GM19240 (cell line): ENCODE measurements around the gene UST.
"Not testable (repeated sequence)": the region's sequence is repeated elsewhere in the genome, so short reads cannot be mapped to it uniquely, and the experiment has no call there.

ENCODE experiments used
- DNase-seq: peaks from one replicate; pipeline ENCODE4 v3.0.0; 2011; ENCODE audit warnings: low spot score; ENCODE audit not compliant: insufficient read length

Gene UST

DNA sequence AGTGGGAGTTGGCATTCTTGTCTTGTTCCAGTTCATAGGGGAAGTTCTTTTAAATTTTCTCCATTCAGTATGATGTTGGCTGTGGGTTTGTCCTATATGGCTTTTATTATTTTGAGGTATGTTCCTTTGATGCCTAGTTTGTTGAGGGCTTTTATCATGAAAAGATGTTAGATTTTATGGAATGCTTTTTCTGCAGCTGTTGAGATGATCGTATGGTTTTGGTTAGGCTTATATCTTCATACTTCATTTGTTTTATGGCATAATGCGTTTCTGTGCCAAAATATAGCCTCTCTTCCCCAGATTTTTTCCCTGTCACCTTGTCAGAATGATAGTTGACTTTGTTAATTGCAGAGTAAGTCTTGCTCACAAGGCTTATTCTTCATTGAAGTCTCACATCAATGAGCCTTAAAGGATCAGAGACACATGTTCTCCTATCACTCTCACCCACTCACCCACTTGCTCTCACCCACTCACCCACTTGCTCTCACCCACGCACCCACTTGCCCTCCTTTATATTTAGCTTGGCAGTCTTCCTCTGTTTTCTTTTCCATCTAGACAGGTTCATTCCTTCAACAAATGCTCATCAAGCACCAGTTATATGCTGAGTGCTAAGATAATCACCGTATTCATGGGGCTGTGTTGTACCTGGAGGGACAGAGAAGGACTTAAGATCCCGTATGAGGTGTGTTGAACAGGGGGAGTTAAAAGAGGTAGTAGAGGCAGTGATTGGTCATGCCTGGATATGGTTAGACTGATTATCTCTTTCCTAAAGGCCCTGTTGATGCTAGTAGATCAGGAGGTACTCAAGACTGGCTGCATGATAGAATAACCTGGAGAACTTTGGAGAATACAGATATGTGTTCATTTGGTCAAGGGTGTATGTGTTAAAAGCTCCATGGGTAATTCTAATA, 19.3 kb downstream of the UST start:
- DNase-seq = no peak

DNA sequence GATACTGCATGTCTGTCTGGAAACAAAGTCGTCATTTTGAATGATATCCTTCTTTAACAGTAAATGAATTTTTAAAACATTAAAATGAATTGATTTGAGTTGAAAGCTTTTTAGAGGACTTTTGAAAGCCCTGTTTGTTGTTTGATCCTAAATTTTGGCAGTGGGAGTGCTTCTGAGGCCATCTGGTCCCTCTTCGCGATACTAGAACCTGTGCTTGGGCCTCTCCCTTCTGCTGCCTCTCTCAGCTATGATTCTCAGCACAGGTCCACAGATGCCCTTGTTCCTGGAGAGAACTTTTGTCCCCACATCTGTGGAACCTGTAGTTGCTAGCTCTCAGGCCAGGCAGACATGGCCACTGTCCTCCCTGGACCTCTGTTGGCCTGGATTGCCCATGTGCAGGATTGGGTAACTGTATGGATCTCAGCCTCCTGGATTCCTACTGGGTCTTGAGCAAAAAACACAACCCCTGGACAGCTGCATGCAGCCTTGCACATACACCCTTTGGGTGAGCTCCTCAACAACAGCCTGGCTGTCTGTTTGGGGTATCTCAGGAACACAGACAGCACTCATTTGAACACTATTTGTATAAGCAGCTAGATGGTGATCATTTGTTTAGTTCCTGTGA, 21.9 kb downstream of the UST start:
- DNase-seq = no peak

DNA sequence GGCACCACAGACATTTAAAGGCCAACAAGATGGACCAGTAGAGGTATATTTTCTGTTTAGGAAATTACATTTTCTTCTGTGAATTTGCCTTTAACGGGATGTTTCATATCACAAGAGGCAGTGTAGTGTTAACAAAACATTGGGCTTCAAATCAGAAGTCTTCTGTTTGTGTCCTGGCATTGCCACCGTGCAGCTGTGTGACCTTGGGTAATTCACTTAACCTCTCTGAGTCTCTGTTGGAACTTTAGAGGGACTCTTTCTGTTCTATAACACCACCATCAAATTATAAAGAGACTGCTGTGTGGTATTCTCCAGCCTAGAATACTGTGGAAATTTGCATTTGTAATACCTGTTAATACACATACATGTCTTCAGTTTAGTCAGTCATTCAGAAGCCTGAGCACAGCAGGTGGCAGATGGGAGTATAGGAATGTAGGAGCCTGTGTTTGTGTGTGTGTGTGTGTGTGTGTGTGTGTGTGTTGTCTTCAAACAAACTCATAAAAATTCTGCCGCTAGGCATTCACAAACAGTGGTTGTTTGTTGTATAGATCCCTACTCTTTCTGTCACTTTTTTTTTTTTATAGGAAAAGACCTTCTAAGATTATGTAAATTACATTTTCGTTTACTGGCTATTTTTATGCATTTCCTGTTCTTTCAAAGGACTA, 22.6 kb downstream of the UST start:
- no peak for DNase-seq

DNA sequence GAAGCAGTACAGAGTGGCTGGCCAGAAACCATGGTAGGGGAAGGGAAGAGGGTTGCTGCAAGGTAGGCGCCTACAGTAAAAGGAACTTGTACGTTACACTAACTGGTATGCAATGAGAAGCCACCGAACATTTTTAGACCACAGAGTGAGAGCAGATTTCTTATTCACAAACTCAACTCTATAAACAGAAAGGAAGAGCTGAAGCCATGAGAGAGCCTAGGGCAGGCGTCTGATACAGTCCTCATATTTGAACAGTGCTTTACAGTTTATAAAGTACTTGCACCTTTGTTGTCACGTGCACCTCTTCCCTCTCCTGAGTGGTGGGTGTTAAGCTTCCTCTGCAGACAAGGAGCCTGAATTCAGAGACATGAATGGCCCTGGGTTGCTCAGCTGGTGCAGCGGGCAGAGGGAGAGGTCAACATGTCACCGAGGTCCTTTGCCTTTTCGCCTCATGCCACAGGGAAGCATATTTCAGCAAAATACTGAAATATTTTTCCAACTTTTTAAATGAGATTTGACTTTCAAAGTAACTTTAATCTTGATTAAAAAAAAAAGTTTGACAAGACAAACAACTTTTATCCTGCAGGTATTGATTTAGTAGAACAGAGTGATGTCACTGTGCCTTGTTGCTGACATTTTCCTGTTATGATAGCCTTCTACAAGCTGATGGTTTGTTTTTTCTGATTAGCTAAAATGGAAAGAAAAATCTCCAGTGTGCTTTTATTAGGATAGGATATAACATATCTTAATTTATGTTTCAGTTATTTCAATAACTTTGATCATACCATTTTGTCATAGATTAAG, 23.8 kb downstream of the UST start:
- DNase-seq = no peak

DNA sequence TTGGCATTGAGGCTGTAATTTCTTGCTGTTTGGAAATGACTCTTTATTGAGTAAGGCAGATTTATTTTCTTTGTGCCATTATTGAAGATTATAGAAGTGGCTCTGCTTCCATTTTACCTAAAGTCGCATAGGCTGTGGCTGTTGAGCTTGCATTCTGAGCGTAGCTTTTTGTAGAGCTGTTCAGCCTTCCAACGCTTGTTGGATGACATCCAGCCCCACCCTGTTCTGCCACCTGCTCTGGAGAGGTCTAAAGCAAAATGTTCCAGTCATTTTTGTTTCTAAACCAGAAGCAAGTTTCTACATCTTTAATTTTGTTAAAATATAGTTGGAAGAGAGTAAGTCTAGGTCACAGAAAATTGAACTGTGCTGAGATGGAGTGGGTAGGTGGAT, 24.4 kb downstream of the UST start:
- no peak for DNase-seq

DNA sequence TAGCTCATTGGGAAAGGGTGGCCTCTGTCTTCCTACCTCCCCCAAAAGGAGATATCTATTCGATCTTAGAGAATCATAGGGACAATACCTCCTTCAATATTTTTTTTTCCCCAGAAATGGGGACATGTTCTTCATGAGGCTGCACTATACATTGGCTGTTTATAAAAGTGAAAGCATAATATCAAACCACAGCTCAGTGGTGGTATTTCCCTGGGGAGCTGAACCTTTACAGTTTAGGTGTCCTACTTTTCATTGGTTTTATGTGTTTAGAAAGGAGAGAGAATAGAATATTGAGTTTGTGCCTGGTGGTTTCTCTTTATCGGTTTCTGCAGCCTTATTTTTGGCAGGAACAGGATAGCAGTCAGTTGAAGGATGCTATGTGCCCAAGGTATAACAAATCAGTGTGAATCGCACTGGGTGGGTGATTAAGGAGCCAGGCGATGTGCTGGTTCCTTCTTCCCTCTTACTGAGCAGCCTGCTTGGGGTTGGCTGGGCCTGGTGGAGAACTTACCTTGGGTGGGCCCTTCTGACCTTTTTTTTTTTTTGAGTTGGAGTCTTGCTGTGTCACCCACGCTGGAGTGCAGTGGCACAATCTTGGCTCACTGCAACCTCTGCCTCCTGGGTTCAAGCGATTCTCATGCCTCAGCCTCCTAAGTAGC, 25.2 kb downstream of the UST start:
- DNase-seq = no peak

DNA sequence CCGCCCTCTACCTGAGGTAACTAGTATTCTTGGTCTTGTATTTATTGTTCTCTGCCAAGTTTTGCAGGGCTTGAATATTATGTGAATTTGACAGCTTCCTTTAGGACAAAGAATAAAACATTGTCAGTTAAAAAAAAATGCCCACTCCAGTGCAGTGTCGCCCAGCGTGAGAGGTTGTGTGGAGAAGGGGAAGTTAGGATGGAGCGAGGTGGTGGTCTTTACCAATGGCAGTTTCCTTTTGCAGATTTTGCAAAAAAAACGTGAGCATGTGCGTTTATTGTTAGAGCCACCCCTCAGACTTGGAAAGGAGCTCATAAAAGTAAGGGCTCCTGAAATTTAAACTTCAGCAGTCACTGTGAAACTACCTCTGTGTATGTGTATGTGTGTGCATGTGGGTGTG, 28.3 kb downstream of the UST start:
- no peak for DNase-seq

DNA sequence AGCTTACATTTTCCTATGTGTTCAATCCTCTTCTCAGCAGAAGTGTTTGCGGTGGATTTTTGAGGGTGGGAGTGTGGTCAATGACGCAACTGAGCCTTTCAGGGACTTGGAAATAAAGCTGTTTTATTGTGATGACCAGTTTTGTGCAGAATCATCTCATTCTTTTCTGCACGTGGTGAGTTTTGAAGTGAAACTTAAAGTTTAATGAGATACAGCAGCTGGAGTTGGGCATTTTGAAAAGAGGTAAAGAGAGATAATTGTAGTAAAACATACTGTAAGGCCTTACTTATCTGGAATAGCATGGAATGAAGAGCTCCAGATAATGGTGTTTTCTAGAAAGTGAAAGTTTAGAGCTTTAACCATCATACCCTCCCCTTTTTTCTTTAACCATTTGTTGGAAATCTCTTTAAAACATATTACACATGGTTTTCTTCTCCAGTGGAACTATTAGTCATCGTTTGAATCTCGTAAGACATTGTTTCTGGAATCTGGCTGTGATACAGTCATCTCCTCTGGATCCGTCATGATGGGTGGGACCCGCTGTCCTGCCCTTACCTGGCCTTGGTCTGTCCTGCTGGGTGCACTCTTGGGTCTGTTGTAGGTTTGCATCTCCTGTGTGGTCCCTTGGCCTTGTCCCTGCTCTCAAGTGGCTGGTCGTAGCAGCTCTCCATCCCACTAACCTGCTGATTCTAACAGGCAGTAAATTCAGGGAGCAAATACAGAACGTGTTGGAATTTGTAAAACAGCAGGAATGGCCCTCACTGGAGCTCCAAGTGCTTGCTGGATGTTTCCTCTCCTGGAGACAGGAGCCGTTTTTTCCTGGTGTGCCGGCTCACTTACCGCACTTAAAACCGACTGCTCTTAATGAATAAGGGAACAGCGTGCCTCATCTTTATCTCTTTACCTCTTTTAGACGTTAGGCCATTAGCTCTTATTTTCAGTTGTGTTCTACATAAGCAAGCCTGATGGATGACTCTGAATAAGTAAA, 29.8 kb downstream of the UST start:
- no peak for DNase-seq

DNA sequence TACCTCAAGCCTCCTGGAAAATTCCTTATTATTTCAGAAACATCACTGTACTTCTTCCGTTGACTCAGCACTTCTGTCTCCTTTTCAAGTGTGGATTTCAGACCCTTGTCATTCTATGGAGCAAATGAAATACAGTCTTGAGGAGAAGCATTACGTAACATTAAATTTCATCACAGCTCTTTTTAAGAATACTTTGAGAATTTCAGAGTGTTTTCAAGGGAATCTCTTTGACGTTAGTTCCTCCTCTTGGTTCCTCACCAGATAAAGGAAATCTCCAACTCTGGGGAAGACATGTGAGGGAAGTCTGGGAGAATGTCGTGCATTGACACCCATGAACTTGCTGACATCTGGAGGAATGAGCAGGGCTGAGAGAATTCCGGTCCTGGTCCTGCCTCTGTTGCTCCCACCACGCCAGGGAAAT, 32.3 kb downstream of the UST start:
- no peak for DNase-seq

DNA sequence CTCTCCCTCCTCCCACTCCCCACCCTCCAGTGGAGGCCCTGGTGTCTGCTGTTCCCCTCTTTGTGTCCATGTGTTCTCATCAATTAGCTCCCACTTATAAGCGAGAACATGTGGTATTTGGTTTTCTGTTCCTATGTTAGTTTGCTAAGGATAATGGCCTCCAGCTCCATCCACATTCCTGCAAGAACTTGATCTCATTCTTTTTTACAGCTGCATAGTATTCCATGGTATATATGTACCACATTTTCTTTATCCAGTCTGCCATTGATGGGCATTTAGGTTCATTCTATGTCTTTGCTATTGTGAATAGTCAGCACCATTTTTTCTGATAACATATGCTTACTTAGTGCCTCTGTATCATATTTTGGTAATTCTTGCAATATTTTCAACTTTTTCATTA, 33.6 kb downstream of the UST start:
- DNase-seq = not testable (repeated sequence)

DNA sequence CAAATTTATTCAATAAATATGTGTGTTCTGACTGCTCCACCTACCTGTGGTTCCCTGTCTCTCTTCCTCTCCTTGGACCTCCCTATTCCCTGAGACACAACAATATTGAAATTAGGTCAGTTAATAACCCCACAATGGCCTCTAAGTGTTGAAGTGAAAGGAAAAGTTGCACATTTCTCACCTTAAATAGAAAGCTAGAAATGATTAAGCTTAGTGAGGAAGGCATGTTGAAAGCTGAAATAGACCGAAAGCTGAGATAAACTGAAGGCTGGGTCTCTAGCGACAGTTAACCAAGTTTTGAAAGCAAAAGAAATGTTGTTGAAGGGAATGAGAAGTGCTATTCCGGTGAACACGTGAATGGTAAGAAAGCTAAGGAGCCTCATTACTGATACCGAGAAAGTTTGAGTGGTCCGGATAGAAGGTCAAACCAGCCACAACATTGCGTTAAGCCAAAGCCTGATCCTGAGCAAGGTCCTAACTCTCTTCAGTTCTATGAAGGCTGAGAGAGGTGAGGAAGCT, 34.1 kb downstream of the UST start:
- DNase-seq = peak; percentile 25

DNA sequence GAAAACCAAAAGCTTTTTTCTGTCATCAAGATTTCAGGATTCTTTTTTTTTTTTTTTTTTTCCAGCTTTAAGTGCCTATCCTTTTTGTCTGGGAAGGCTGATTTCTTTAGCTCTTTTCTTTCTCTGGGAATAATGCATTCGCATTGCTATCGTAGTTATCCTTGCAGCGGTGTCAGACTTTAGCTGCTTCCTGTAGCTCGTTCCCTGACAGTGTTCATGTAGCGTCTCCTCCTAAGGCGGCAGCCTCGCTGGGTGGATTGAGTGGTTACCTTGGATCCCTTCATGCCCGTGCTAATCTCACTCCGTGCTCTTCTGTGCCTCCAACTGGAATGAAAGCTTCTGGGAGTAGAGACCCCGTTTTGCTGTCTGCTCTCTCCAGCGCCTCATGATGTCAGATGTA, 43.1 kb downstream of the UST start:
- DNase-seq = no peak

DNA sequence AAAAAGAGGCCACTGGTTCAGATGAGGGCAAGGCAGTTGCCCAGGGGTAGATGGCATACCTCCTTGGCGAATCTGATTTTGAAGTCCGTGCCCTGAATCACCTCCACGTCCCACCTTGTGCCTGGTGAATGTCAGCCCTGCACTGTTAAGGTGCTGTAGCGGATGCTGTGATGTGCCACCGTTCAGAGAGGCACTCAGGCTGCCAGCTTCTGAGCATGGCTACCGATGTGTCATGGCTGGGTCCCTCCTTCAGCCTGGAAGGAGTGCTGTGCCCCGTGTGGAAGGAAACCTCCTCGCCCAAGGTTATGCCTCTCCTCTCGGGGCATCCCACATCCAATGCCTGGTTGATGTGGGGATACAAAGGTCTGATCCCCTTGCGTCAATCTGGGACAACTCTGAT, 43.6 kb downstream of the UST start:
- DNase-seq = no peak

DNA sequence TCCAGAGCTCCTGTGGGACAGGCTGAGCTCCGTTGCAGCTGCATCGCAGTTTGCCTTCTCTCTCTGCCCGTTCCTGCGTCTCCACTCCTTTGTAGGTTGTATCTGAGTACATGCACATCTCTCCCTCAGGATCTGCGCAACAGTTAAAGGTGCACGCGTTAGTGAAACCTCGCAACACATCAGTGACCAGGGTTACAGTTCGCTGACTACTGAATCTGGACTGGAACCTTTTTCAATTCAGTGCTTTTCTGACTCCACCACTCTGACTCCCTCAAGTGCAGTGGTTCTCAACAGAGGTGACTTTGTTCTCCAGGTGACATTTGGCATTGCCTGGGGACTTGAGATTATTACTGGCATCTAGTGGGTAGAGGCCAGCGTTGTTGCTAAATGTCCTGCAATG, 44.0 kb downstream of the UST start:
- no peak for DNase-seq

DNA sequence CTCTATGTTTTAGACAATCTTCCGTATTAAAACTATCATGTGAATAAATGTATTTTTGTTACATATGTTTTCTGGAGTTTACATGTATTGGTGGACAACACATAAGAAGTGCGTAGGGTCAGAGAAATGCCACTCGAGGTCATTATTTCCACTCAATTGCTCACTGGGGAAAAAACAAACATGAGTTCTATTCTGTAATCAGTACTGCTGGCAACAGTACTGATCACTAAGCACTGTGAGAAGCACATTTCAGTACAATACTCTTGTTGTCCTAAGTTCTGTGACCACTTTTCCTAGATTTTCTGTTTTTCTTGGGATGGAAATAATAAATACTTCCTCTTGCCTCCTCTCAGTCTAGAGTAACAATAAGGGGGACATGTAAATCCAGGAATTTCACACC, 44.5 kb downstream of the UST start:
- DNase-seq = no peak

DNA sequence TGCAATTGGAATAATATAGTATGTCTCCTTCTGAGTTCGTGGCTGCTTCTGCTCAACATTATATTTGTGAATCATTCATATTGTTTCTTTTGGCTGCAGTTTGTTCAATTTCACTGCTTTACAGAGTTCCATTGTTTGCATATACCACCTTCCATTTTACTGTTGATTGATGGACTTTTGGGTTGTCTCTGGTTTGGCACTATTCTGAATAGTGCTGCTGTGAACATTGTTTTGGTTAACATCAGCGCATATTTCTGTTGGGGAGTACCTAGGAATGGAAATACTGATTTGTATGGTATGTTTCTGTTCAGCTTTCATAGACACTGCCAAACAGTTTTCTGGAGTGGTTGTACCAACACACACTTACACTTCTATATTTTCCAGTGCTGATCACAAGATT, 46.9 kb downstream of the UST start:
- DNase-seq = no peak

DNA sequence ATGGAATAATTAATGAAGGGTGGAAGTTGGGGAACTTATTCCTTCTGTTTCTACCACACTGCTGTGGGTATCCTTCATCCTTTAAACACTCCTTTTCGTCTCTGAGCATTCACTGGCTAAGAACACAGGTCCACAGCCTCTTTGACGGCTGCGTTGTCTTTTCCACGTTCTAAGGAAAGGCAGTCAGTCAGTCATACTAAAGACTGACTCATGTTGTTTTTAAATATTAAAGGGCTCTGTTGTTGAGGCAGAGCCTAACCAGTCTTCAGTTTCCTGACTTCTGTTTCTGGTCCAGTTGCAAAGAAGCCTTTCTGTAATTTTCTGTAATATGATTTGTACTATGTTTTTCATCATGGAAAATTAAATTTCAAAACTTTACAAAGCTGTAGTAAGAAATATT, 48.0 kb downstream of the UST start:
- DNase-seq = no peak

DNA sequence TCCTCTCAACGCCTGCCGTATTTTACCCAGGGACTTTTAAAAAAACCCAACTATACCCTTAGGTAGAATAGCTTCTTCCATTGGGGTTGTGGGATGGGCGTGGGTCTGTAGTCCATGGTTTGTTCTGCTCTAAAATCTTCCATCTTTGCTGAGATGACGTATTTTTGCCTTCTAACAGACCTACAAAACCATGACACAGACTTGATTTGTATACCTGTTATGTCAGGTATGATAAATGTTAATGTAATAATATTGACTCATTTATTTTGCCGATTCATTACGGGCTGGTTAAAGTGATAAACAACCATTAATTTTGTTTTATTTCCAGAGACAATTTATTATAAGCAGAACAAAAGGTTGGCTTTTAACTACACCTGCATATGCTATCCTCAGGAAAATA, 48.7 kb downstream of the UST start:
- DNase-seq = no peak

DNA sequence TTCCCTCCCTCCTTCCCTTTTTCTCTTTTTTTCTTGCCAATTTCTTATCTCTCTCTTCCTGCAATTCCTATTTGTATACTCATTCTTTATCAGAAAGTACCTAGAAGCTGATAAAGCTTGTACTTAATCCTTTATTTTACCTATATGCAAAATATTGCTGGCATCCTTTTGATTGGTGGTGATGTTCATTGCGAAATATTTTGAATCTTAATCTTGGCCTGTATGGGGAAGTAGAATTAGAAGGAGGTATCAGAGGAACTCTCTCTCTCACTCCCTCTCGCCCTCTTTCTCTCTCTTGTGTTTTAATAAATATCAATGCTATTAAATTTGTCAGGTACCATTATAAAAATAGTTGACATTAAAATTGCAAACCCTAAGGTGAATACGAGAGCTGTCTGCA, 52.8 kb downstream of the UST start:
- DNase-seq = no peak

DNA sequence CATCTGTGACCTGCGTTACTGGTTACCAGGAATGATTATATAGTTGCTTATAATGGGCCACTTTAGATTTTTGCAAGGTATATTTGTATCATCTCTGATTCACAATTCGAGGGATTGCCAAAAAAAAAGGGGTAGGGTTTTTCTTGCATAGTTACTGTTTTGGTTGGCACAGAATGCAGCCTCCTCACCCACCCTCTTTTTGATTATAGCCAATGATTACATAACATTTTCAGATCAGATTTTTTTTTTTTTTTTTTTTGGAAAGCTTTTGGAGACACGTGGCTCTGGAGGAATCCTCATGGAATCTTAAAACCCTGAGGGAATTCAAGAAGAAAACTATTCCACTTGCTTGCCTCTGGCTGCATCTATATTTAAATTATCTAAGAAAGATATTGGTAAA, 53.7 kb downstream of the UST start:
- DNase-seq = no peak
